HEK293 (cell line): ENCODE results near the gene SLC38A3.
A peak's percentile ranks its signal among the peaks of the same experiment; 100 is the strongest.

Experiments
- CTCF ChIA-PET: fragments of 350-600 bp; formaldehyde crosslinking; extraction: SDS; loops from one replicate; lab custom pipeline; 2021; ENCODE audit warnings: antibody characterized with exemption; lab: Yijun Ruan, JAX
- POLR2A ChIA-PET: fragments of 300-600 bp; formaldehyde crosslinking; extraction: SDS; loops from one replicate; lab custom pipeline; 2020; ENCODE audit warnings: antibody characterized with exemption, inconsistent platforms; lab: Yijun Ruan, JAX
- H3K27ac ChIP-seq: fragments of 200-500 bp; sonication (Bioruptor generic); 2 replicates; pipeline ENCODE4 v1.5.1; 2014; ENCODE audit warnings: low read depth, low read length, control low read depth, inconsistent platforms; ENCODE audit errors: extremely low read depth
- H3K36me3 ChIP-seq, 2 experiments: fragments of 200-500 bp in 1 of 2; sonication (Bioruptor generic) in 1 of 2; 1 replicate in 1 of 2; 2 replicates in 1 of 2; pipeline ENCODE4 v1.5.1; 2014 to 2017; ENCODE audit warnings: inconsistent platforms in 2 of 2, low read length in 2 of 2; ENCODE audit not compliant: control insufficient read depth in 2 of 2, insufficient read depth in 1 of 2
- H3K4me1 ChIP-seq: fragments of 200-500 bp; sonication (Bioruptor generic); 2 replicates; pipeline ENCODE4 v1.5.1; 2014; ENCODE audit warnings: mild to moderate bottlenecking, low read length, inconsistent platforms; ENCODE audit not compliant: control insufficient read depth, insufficient read depth
- H3K4me3 ChIP-seq: 2 replicates; pipeline ENCODE4 v1.5.1; 2011; ENCODE audit warnings: low read depth, mild to moderate bottlenecking, control low read depth, low read length, moderate library complexity
- H3K9me3 ChIP-seq: fragments of 200-500 bp; sonication (Bioruptor generic); 2 replicates; pipeline ENCODE4 v1.5.1; 2014; ENCODE audit warnings: low read depth, low read length, inconsistent platforms; ENCODE audit not compliant: control insufficient read depth, insufficient read depth
- GLIS1 ChIP-seq: fragments of 450-650 bp; formaldehyde crosslinking; IDR thresholded peaks from 2 replicates; pipeline ENCODE4 v1.5.1; 2016; ENCODE audit warnings: missing biosample characterization, missing genetic modification characterization
- GLIS2 ChIP-seq: fragments of 450-650 bp; formaldehyde crosslinking; IDR thresholded peaks from 2 replicates; pipeline ENCODE4 v1.5.1; 2016; ENCODE audit warnings: missing biosample characterization, missing genetic modification characterization
- REST ChIP-seq: fragments of 450-650 bp; formaldehyde crosslinking; IDR thresholded peaks from 2 replicates; pipeline ENCODE4 v1.5.1; 2016; ENCODE audit warnings: missing biosample characterization, missing genetic modification characterization
- SP3 ChIP-seq: fragments of 450-650 bp; formaldehyde crosslinking; IDR thresholded peaks from 2 replicates; pipeline ENCODE4 v1.5.1; 2016; ENCODE audit warnings: missing biosample characterization, missing genetic modification characterization
- ZBTB11 ChIP-seq: fragments of 450-650 bp; formaldehyde crosslinking; conservative IDR thresholded peaks from 2 replicates; pipeline ENCODE4 v1.5.1; 2016; ENCODE audit warnings: low read depth, missing biosample characterization, missing genetic modification characterization
- ZBTB17 ChIP-seq: fragments of 450-650 bp; formaldehyde crosslinking; IDR thresholded peaks from 2 replicates; pipeline ENCODE4 v1.5.1; 2016; ENCODE audit warnings: missing biosample characterization, missing genetic modification characterization
- ZIC2 ChIP-seq: fragments of 450-650 bp; formaldehyde crosslinking; IDR thresholded peaks from 2 replicates; pipeline ENCODE4 v1.5.1; 2016; ENCODE audit warnings: missing biosample characterization, missing genetic modification characterization
- ZNF114 ChIP-seq: fragments of 450-650 bp; formaldehyde crosslinking; IDR thresholded peaks from 2 replicates; pipeline ENCODE4 v1.5.0; 2017; ENCODE audit warnings: missing biosample characterization, missing genetic modification characterization
- ZNF140 ChIP-seq: fragments of 450-650 bp; formaldehyde crosslinking; IDR thresholded peaks from 2 replicates; pipeline ENCODE4 v1.5.1; 2016; ENCODE audit warnings: missing biosample characterization, missing genetic modification characterization
- ZNF155 ChIP-seq: fragments of 450-650 bp; formaldehyde crosslinking; IDR thresholded peaks from 2 replicates; pipeline ENCODE4 v1.5.1; 2016; ENCODE audit warnings: missing biosample characterization, missing genetic modification characterization
- ZNF2 ChIP-seq: fragments of 450-650 bp; formaldehyde crosslinking; IDR thresholded peaks from 2 replicates; pipeline ENCODE4 v1.5.1; 2016; ENCODE audit warnings: missing biosample characterization, missing genetic modification characterization
- ZNF248 ChIP-seq: fragments of 450-650 bp; formaldehyde crosslinking; IDR thresholded peaks from 2 replicates; pipeline ENCODE4 v1.5.1; 2017; ENCODE audit warnings: missing biosample characterization, missing genetic modification characterization
- ZNF398 ChIP-seq: fragments of 450-650 bp; formaldehyde crosslinking; IDR thresholded peaks from 2 replicates; pipeline ENCODE4 v1.5.1; 2017; ENCODE audit warnings: missing biosample characterization, missing genetic modification characterization
- ZNF423 ChIP-seq: fragments of 450-650 bp; formaldehyde crosslinking; IDR thresholded peaks from 2 replicates; pipeline ENCODE4 v1.5.1; 2016; ENCODE audit warnings: missing biosample characterization, missing genetic modification characterization
- ZNF549 ChIP-seq: fragments of 450-650 bp; IDR thresholded peaks from 2 replicates; pipeline ENCODE4 v1.5.1; 2018; ENCODE audit warnings: missing biosample characterization, missing genetic modification characterization, mild to moderate bottlenecking, inconsistent platforms, moderate library complexity
- ZNF558 ChIP-seq: fragments of 450-650 bp; formaldehyde crosslinking; IDR thresholded peaks from 2 replicates; pipeline ENCODE4 v1.5.1; 2016; ENCODE audit warnings: missing biosample characterization, missing genetic modification characterization
- ZNF571 ChIP-seq: fragments of 450-650 bp; formaldehyde crosslinking; IDR thresholded peaks from 2 replicates; pipeline ENCODE4 v1.5.0; 2017; ENCODE audit warnings: missing biosample characterization, missing genetic modification characterization
- ZNF629 ChIP-seq: fragments of 450-650 bp; formaldehyde crosslinking; IDR thresholded peaks from 2 replicates; pipeline ENCODE4 v1.5.1; 2017; ENCODE audit warnings: missing biosample characterization, missing genetic modification characterization
- ZNF654 ChIP-seq: fragments of 450-650 bp; formaldehyde crosslinking; IDR thresholded peaks from 2 replicates; pipeline ENCODE4 v1.5.1; 2016; ENCODE audit warnings: low read depth, missing biosample characterization, missing genetic modification characterization
- ZXDB ChIP-seq: fragments of 450-650 bp; formaldehyde crosslinking; IDR thresholded peaks from 2 replicates; pipeline ENCODE4 v1.5.1; 2016; ENCODE audit warnings: missing biosample characterization, missing genetic modification characterization

Gene SLC38A3

GRCh38 chr3:50164984-50165909 lies 39.8 kb upstream of the SLC38A3 start (continued):
- TF ChIP-seq ZNF398 (tag by site-specific recombination) (0 out of 2 replicates have a peak, but pooled peaks have one; percentile 26), ZNF248 (tag by site-specific recombination) (no peak), ZNF114 (no peak), ZNF558 (tag by site-specific recombination) (no peak), ZNF155 (no peak), ZBTB17 (tag by site-specific recombination) (0 out of 2 replicates have a peak, but pooled peaks have one; percentile 26)

GRCh38 chr3:50165910-50166538 lies 39.0 kb upstream of the SLC38A3 start:
- peaks cover 10% of the 10 kb centered on the region for H3K4me1 ChIP-seq
- ChIA-PET CTCF (interaction anchor here (0.9 kb wide), 1 partner anchor 23 kb away, joined by 4 read pairs; no protein-coding TSS in a partner anchor), POLR2A (no interaction called here)
- TF ChIP-seq ZNF654 (no peak), GLIS1 (tag by site-specific recombination) (peak; percentile 85), ZNF629 (tag by site-specific recombination) (no peak), REST (no peak), ZBTB11 (tag by site-specific recombination) (no peak), ZIC2 (tag by site-specific recombination) (peak; percentile 78), SP3 (tag by site-specific recombination) (no peak), ZNF571 (no peak), ZNF398 (tag by site-specific recombination) (peak; percentile 48; the same call in 1 of the 2 replicates), ZXDB (tag by site-specific recombination) (no peak), ZNF423 (0 out of 2 replicates have a peak, but pooled peaks have one; percentile 11), ZNF114 (no peak), ZNF549 (tag by site-specific recombination) (no peak), ZNF2 (tag by site-specific recombination) (no peak), ZNF140 (tag by site-specific recombination) (no peak), GLIS2 (tag by site-specific recombination) (no peak)
- peak overlapping the region; percentile 24; the same call in 1 of the 2 replicates for H3K27ac ChIP-seq
- H3K9me3 ChIP-seq, result no peaks in the 10 kb centered on the region
- peaks cover 0 to 46% of the 10 kb centered on the region in 2 experiments; a peak in 1 of 3 replicates for H3K36me3 ChIP-seq
- H3K4me3 ChIP-seq, result no peak overlapping the region
